GM21390 (cell line): ENCODE measurements around the gene ATP10B.
"Not testable (repeated sequence)": the region's sequence is repeated elsewhere in the genome, so short reads cannot be mapped to it uniquely, and the experiment has no call there.

Experiments used
- ATAC-seq: cut with Tn5 transposase; IDR thresholded peaks from one replicate; pipeline ENCODE4 v1.9.1; 2021; ENCODE audit not compliant: unreplicated experiment

The ATP10B gene

DNA sequence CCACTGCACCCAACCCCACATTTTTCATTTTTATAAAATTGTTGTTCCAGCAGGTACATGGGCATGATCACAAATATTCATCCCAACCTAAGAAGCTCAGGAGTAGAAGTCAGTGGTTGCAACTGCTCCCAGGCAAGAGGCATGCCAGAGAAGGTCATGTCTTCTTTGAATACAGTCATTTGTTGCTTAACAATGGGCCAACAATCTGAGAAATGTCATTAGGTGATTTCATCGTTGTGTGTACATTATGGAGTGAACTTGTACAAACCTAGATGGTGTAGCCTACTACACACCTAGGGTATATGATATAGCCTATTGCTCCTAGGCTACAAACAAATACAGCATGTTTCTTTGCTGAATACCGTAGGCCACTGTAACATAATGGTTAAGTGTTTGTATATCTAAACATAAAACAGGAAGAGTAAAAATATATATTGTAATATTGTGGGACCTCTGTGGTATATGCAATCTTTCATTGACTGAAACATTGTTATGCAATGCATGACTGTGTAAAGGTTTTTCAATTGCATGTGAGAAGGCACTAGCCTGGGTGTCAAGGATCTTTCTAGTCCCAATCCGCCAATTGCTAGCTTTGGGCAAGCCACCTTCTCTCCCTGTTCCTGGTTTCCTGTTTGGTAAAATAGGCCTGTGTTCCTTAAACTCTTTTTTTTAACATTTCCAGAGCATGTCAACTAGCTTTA is 27.6 kb downstream of the ATP10B start:
- ATAC-seq: no peak

GRCh38 chr5:160812996-160813395 is 39.0 kb downstream of the ATP10B start:
- ATAC-seq: not testable (repeated sequence)

- ATAC-seq: no peak
Measured at GRCh38 chr5:160805376-160805775, 46.6 kb downstream of the ATP10B start.

- ATAC-seq: no peak
Measured at GRCh38 chr5:160802592-160802991, 49.4 kb downstream of the ATP10B start.

DNA sequence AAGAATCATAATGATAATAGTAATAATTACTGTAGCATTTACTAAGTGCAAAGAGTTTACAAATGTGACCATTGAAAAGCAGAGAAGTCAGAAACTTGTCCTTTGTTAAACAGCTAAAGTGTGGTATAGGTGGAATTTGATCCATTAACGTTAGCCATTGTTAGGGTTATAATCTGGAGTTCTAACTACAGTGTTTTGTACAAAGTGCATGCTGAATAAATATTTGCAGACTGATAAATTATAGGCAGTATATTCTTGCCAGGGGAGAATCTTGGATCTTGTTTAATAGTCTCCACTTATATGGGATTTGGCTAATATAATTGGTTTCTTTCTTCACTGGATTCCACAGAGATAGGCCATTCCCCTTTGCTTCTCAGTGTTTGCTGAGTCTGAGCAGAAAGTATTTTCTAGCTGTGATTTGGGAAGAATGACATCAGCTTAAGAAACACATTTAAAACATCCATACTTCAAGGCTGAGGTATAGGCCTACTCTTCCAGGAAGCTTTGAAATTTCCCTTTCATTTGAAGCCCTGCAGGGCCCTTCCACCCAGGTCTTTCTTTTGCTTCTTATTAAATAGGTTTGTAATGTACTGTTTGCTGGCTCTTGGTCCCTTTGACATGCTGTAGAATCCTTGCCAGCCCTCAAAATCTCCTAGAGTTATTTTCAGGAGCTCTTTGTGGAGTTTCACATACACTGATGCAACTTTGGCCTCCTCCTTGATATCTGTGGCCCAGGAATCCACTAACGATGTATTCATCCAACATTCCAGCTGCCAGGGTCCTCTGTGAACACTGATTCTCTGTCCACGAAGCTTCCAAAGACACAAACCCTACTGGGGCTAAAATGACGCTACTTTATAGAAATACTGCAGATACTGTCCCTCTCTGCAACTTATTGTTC is 51.4 kb downstream of the ATP10B start:
- no peak for ATAC-seq

- peak; percentile 67 for ATAC-seq
Measured at GRCh38 chr5:160799184-160799583, 52.8 kb downstream of the ATP10B start.

DNA sequence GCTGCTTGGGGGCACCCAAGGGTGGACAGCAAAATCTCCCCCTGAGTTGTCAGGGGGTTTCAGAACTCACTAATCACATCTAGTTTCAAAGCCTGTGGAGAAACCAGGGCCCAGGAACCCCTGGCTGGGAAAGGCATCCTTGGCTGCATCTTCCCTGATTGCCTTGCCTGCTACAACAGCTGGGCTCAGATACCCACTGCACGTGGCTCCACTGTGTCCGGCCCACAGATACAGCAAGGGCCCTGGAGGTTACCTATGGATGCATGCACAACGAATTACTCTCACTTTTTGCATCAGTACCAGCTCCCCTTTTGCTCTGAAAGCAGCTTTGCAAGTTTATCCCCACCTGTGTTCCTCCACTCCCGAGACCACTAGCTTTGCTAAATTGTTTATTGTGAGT is 55.0 kb downstream of the ATP10B start:
- no peak for ATAC-seq

- ATAC-seq: no peak
Measured at GRCh38 chr5:160793530-160793899, 58.5 kb downstream of the ATP10B start.

DNA sequence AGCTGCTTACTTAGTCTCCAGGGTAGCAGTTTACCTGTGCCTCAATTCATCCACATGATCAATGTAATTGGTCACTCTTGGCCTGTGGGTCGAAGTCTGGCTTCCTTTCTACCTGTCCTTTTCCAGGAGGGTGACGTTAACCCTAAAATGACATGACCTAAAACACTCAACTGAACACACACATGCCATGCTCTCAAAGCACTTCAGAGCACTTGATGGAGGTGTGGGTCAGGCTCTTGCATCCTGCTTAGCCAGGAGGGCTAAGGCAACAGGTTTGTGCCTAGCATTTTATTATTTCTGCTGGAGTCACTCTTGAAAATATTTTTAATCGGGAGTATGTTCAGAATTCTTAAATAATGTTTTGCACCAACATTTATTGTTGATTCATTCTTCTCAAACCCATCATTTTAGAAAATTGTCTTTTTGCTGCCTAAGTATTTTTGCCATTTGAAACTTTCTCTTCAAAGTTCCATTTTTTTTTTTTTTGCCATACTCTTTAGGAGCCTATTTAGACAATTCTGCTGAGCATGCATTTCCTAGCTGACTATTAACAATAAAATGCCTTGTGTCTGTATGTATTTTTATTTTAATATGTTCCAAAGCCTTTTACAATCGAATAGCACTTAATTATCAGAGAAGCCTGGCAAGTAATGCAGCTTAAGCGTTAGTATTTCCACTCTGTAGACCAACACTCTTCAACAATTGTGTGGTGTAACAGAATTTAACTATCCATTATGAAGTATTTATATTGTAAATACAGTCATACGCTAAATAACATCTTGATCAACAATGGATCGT is 59.1 kb downstream of the ATP10B start:
- no peak for ATAC-seq

- no peak for ATAC-seq
Measured at GRCh38 chr5:160792281-160792680, 59.7 kb downstream of the ATP10B start.

- ATAC-seq: no peak
Measured at GRCh38 chr5:160789219-160789859, 62.7 kb downstream of the ATP10B start.

DNA sequence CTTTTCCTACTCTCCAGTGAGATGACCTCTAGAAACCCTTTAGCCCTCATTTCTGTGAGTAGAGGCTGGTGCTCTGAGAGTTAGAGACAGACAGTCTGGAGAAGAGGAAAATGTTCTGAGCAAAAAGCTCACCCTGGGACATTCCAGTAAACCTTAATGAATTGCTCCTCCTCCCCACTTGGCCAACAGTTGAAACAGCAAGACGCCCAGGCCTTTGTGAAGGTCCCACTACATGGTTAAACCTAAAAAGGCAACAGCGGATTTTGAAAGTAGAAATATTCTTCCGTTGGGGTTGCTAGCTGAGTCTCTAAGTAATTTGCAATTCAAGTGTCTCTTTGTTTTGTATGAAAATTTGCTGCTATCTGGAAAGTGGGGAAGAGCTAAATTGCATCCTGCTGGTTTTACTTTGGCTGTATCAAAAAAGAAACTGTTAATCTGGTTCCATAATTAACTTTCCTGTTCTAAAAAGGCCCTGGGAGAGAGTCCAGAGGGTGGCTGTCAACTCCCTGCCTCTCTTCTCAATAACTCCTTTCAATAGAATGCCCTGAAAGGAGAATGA is 63.8 kb downstream of the ATP10B start:
- ATAC-seq: no peak

GRCh38 chr5:160787240-160787639 is 64.8 kb downstream of the ATP10B start:
- ATAC-seq: no peak

GRCh38 chr5:160774666-160775315 is 77.2 kb downstream of the ATP10B start:
- ATAC-seq: no peak

DNA sequence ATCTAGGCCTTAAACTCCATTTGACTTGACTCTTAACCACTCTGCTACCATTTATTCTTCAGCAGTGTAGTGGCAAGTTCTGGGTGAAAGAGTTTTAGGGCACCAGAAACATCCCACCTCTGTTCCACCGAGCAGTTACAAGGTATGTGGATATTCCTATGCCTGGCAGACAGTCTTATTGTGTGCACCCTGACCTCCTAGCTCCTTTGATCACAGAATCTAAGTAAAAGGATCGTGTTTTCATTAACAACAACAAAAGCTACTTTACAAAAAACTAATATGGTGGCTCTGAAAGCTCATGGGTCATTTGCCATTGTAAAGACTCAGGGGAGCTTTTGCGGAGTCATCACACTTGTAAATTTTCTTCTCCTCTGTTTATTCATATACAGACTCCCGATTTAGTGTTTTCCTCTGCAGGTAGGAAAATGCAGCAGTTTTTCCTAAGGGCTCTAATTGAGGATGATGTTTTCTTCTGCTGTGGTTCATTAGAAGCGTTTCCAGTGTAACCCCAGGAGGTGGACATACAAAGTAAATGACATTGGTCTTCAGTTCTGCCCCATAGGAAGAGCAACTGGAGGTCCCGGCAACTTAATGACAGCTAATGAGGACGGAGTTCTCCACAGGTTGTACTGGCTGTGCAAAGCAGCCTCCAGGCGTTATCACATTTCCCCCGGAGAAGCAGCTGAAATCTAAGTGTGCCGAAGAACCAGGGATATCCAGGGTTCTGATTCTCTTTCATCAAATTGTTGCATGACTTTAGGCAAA is 78.2 kb downstream of the ATP10B start:
- no peak for ATAC-seq

- ATAC-seq: no peak
Measured at GRCh38 chr5:160772854-160773253, 79.2 kb downstream of the ATP10B start.

- ATAC-seq: no peak
Measured at GRCh38 chr5:160770718-160771117, 81.3 kb downstream of the ATP10B start.

DNA sequence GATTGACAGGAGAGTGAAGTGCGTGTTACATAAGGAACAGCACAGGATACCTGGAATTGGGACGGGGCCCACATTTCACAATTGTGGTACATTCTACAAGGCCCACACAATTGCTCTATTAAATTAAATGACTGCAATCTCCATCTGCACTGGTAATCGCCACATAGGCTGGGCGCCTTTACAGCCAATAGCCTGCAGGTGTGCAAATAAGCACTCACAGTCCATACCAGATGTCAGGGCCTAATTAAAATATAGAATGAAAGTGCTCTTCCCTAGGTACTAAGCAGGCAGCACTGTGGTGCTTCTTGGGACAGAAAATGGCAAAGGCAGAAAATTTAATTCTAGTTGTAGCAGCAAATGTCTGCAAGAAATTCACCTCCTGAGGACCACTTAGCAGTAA is 82.7 kb downstream of the ATP10B start:
- no peak for ATAC-seq

DNA sequence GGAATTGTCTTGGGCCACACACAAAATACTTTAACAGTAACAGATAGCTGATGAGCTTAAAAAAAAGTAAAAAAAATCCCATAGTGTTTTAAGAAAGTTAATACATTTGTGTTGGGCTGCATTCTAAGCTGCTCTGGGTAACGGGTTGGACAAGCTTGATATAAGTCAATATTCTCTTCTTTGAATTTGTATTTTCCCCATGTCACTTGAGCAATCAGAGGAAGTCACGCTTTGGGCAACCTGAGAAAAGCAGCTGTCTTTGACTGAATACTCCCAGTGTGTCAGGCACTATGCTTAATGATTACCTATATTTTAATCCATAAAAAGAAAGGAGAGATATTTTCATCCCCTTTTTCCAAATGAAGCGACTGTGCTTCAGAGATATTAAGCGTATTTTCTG is 84.9 kb downstream of the ATP10B start:
- ATAC-seq: no peak
